ENCODE measurements around the gene PSTK. TPM values are rescaled to one million over a fixed set of nuclear protein-coding genes. Genes with fewer than 3 reads are reported as not detected.
A peak's percentile ranks its signal among the peaks of the same experiment; 100 is the strongest.

The PSTK gene
- polyA plus RNA-seq, 4 donors, result 1.4 to 6.1 (median 2.9) TPM

GRCh38 chr10:123019941-123020703 is 39.9 kb downstream of the PSTK start:
- Histone ChIP-seq H3K27me3 (ENCODE audit: control insufficient read depth in 3 of 3, insufficient read depth in 3 of 3, low read length in 3 of 3) (no peaks in the 10 kb centered on the region), H3K9me3 (ENCODE audit: control insufficient read depth in 2 of 2, insufficient read depth in 1 of 2, low read depth in 1 of 2, low read length in 1 of 2) (no peaks in the 10 kb centered on the region), H3K36me3 (ENCODE audit: control insufficient read depth in 3 of 3, insufficient read depth in 2 of 3, low read depth in 1 of 3, low read length in 3 of 3) (no peaks in the 10 kb centered on the region), H3K4me3 (ENCODE audit: low read depth in 1 of 3, low read length in 3 of 3) (no peak overlapping the region), H3K27ac (ENCODE audit: low read depth in 1 of 3, low read length in 2 of 3) (no peak overlapping the region), H3K4me1 (ENCODE audit: control insufficient read depth in 3 of 3, insufficient read depth in 2 of 3, low read depth in 1 of 3, low read length in 2 of 3) (no peaks in the 10 kb centered on the region)
- FAIRE-seq (no peak), DNase-seq (no peak)
- WGBS, 3 donors, result 74 to 92% (median 86%) methylated on average over 1 of the region's 1 CpG

- 54 to 70% (median 64%) methylated on average over 3 of the region's 3 CpGs for WGBS, 3 donors
- no peak overlapping the region for H3K4me3 ChIP-seq (ENCODE audit: low read depth in 1 of 3, low read length in 3 of 3)
- H3K9me3 ChIP-seq (ENCODE audit: control insufficient read depth in 2 of 2, insufficient read depth in 1 of 2, low read depth in 1 of 2, low read length in 1 of 2), result no peaks in the 10 kb centered on the region
- no peaks in the 10 kb centered on the region for H3K36me3 ChIP-seq (ENCODE audit: control insufficient read depth in 3 of 3, insufficient read depth in 2 of 3, low read depth in 1 of 3, low read length in 3 of 3)
- no peaks in the 10 kb centered on the region for H3K4me1 ChIP-seq (ENCODE audit: control insufficient read depth in 3 of 3, insufficient read depth in 2 of 3, low read depth in 1 of 3, low read length in 2 of 3)
- H3K27me3 ChIP-seq (ENCODE audit: control insufficient read depth in 3 of 3, insufficient read depth in 3 of 3, low read length in 3 of 3), result no peaks in the 10 kb centered on the region
- FAIRE-seq (no peak), DNase-seq (peak; percentile 3 to 8)
- no peak overlapping the region for H3K27ac ChIP-seq (ENCODE audit: low read depth in 1 of 3, low read length in 2 of 3)
Observed at GRCh38 chr10:123021517-123021916, 41.3 kb downstream of the PSTK start.

DNA sequence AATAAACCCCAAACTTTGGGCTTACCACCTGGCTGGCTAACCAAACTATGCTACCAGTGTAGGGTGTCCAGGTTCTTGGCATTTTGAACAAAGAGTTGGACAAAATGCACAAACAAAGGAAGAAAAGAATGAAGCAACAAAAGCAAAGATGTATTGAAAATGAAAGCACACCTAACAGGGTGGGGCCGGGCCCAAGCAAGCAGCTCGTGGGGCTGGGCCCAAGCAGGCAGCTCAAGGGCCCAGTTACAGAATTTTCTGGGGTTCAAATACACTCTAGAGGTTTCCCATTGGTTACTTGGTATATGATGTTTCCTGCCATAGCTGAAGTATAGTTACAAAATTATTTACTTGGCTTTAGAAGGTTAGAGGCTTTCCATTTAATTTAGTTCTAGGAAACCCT is 44.3 kb downstream of the PSTK start:
- FAIRE-seq (no peak), DNase-seq (no peak)
- H3K27me3 ChIP-seq (ENCODE audit: control insufficient read depth in 3 of 3, insufficient read depth in 3 of 3, low read length in 3 of 3), result no peaks in the 10 kb centered on the region
- WGBS, 3 donors, result 36 to 62% (median 62%) methylated on average over 2 of the region's 2 CpGs
- H3K9me3 ChIP-seq (ENCODE audit: control insufficient read depth in 2 of 2, insufficient read depth in 1 of 2, low read depth in 1 of 2, low read length in 1 of 2), result no peaks in the 10 kb centered on the region
- H3K4me3 ChIP-seq (ENCODE audit: low read depth in 1 of 3, low read length in 3 of 3), result no peak overlapping the region
- H3K4me1 ChIP-seq (ENCODE audit: control insufficient read depth in 3 of 3, insufficient read depth in 2 of 3, low read depth in 1 of 3, low read length in 2 of 3), result no peaks in the 10 kb centered on the region
- no peaks in the 10 kb centered on the region for H3K36me3 ChIP-seq (ENCODE audit: control insufficient read depth in 3 of 3, insufficient read depth in 2 of 3, low read depth in 1 of 3, low read length in 3 of 3)
- no peak overlapping the region for H3K27ac ChIP-seq (ENCODE audit: low read depth in 1 of 3, low read length in 2 of 3)

GRCh38 chr10:123026302-123026701 is 46.1 kb downstream of the PSTK start:
- no peaks in the 10 kb centered on the region for H3K27me3 ChIP-seq (ENCODE audit: control insufficient read depth in 3 of 3, insufficient read depth in 3 of 3, low read length in 3 of 3)
- 49 to 64% (median 61%) methylated on average over 1 of the region's 1 CpG for WGBS, 3 donors
- DNase-seq, result no peak
- no peak for FAIRE-seq
- no peaks in the 10 kb centered on the region for H3K36me3 ChIP-seq (ENCODE audit: control insufficient read depth in 3 of 3, insufficient read depth in 2 of 3, low read depth in 1 of 3, low read length in 3 of 3)
- H3K4me3 ChIP-seq (ENCODE audit: low read depth in 1 of 3, low read length in 3 of 3), result no peak overlapping the region
- no peaks in the 10 kb centered on the region for H3K9me3 ChIP-seq (ENCODE audit: control insufficient read depth in 2 of 2, insufficient read depth in 1 of 2, low read depth in 1 of 2, low read length in 1 of 2)
- H3K4me1 ChIP-seq (ENCODE audit: control insufficient read depth in 3 of 3, insufficient read depth in 2 of 3, low read depth in 1 of 3, low read length in 2 of 3), result no peaks in the 10 kb centered on the region
- no peak overlapping the region for H3K27ac ChIP-seq (ENCODE audit: low read depth in 1 of 3, low read length in 2 of 3)

DNA sequence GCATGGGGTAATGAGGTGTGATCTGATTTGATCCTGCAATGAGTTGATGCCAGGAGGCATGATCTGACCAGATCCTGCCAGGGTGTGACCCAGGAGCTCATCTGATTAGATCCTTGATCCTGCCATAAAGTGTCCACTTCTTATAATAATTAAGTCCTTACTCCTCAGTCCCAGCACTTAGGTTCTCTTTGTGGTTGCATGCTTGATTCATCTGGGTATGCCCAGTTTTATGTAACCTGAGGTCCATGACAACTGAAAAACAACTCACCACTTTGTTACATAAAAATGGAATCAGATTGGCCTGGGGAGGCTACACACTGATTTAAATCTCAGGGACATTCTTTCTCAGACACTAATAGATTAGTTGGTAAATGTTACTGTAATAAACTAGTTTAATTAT is 47.7 kb downstream of the PSTK start:
- no peak overlapping the region for H3K4me3 ChIP-seq (ENCODE audit: low read depth in 1 of 3, low read length in 3 of 3)
- no peak overlapping the region for H3K27ac ChIP-seq (ENCODE audit: low read depth in 1 of 3, low read length in 2 of 3)
- no peaks in the 10 kb centered on the region for H3K9me3 ChIP-seq (ENCODE audit: control insufficient read depth in 2 of 2, insufficient read depth in 1 of 2, low read depth in 1 of 2, low read length in 1 of 2)
- no peaks in the 10 kb centered on the region for H3K27me3 ChIP-seq (ENCODE audit: control insufficient read depth in 3 of 3, insufficient read depth in 3 of 3, low read length in 3 of 3)
- no peaks in the 10 kb centered on the region for H3K4me1 ChIP-seq (ENCODE audit: control insufficient read depth in 3 of 3, insufficient read depth in 2 of 3, low read depth in 1 of 3, low read length in 2 of 3)
- DNase-seq (no peak), FAIRE-seq (no peak)
- H3K36me3 ChIP-seq (ENCODE audit: control insufficient read depth in 3 of 3, insufficient read depth in 2 of 3, low read depth in 1 of 3, low read length in 3 of 3), result no peaks in the 10 kb centered on the region

DNA sequence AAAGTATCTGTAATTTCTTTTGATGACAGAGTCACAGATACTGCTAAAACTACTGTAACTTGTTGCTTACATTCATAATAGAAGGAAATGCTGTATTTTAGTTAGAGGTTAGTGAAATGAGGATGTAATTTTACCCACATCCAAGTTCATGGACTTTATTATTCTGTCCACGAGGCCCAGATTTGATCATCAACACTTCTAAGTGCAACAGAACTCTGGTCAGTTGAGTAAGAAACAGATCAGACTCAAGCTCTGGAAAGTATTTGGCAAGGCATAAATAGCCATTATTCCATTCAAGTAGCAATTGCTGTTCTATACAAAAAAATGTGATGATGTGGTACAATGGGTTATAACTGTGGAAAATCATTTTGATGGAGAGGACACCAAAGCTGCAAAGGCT is 50.9 kb downstream of the PSTK start:
- FAIRE-seq, result no peak
- Histone ChIP-seq H3K4me3 (ENCODE audit: low read depth in 1 of 3, low read length in 3 of 3) (no peak overlapping the region), H3K9me3 (ENCODE audit: control insufficient read depth in 2 of 2, insufficient read depth in 1 of 2, low read depth in 1 of 2, low read length in 1 of 2) (no peaks in the 10 kb centered on the region), H3K27ac (ENCODE audit: low read depth in 1 of 3, low read length in 2 of 3) (no peak overlapping the region), H3K36me3 (ENCODE audit: control insufficient read depth in 3 of 3, insufficient read depth in 2 of 3, low read depth in 1 of 3, low read length in 3 of 3) (peaks cover 0 to 3% (median 0%) of the 10 kb centered on the region in 3 donors), H3K27me3 (ENCODE audit: control insufficient read depth in 3 of 3, insufficient read depth in 3 of 3, low read length in 3 of 3) (no peaks in the 10 kb centered on the region), H3K4me1 (ENCODE audit: control insufficient read depth in 3 of 3, insufficient read depth in 2 of 3, low read depth in 1 of 3, low read length in 2 of 3) (no peaks in the 10 kb centered on the region)
- 85 to 97% (median 87%) methylated on average over 1 of the region's 1 CpG for WGBS, 3 donors
- DNase-seq, result no peak

DNA sequence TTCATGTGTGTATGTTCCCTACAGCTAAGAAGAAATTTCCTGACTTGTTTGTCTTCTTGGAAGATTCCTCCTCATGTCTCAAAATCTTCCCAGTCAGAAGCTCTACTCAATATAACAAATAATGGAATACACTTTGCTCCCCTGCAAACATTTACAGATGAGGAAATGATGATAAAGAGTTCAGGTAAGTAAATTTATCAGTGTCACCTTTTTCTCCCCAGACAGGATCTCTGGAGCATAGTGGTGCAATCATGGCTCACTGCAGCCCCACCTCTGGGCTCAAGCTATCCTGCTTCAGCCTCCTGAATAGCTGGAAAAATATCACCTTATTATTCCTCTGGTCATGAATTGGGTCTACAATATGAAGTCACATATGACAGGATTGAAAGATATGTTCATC is 54.1 kb downstream of the PSTK start:
- peaks cover 0 to 7% (median 5%) of the 10 kb centered on the region in 3 donors for H3K36me3 ChIP-seq (ENCODE audit: control insufficient read depth in 3 of 3, insufficient read depth in 2 of 3, low read depth in 1 of 3, low read length in 3 of 3)
- peak in 1 of 2 donors; percentile 8 for DNase-seq
- no peak overlapping the region for H3K4me3 ChIP-seq (ENCODE audit: low read depth in 1 of 3, low read length in 3 of 3)

DNA sequence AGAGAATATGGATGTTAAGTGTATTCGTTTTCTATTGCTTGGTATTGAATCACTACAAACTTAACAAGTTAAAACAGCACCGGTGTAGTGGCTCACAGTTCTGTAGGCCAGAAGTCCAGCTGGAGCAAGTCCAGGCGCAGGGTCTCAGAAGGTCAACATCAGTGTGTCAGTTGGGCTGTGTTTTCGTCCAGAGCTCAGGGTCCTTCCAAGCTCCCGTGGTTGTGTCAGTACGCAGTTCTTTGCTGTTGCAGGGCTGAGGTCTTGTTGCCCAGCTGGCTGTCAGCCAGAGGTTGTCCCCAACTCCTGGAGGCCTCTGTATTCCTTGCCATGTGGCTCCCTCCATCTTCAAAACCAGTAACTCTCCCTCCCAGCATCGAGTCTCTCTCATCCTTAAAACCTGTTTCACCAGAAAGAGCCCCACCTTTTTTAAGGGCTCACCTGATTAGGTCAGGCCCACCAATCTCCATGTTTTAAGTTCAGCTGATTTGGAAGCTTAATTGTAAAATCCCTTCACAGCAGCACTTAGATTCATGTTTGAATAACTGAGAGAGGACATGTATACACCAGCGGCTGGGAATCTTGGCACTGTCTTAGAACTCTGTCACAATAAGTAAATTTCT is 55.4 kb downstream of the PSTK start:
- 85 to 87% (median 87%) methylated on average over 8 of the region's 8 CpGs for WGBS, 3 donors
- FAIRE-seq, result no peak

More for the DNA sequence above, 54.1 kb downstream of the PSTK start:
- Histone ChIP-seq H3K9me3 (ENCODE audit: control insufficient read depth in 2 of 2, insufficient read depth in 1 of 2, low read depth in 1 of 2, low read length in 1 of 2) (no peaks in the 10 kb centered on the region), H3K4me1 (ENCODE audit: control insufficient read depth in 3 of 3, insufficient read depth in 2 of 3, low read depth in 1 of 3, low read length in 2 of 3) (no peaks in the 10 kb centered on the region), H3K27ac (ENCODE audit: low read depth in 1 of 3, low read length in 2 of 3) (no peak overlapping the region), H3K27me3 (ENCODE audit: control insufficient read depth in 3 of 3, insufficient read depth in 3 of 3, low read length in 3 of 3) (no peaks in the 10 kb centered on the region)
- no peak for FAIRE-seq

More for the DNA sequence above, 55.4 kb downstream of the PSTK start:
- Histone ChIP-seq H3K9me3 (ENCODE audit: control insufficient read depth in 2 of 2, insufficient read depth in 1 of 2, low read depth in 1 of 2, low read length in 1 of 2) (no peaks in the 10 kb centered on the region), H3K27ac (ENCODE audit: low read depth in 1 of 3, low read length in 2 of 3) (no peak overlapping the region), H3K4me3 (ENCODE audit: low read depth in 1 of 3, low read length in 3 of 3) (no peak overlapping the region), H3K27me3 (ENCODE audit: control insufficient read depth in 3 of 3, insufficient read depth in 3 of 3, low read length in 3 of 3) (no peaks in the 10 kb centered on the region), H3K4me1 (ENCODE audit: control insufficient read depth in 3 of 3, insufficient read depth in 2 of 3, low read depth in 1 of 3, low read length in 2 of 3) (no peaks in the 10 kb centered on the region), H3K36me3 (ENCODE audit: control insufficient read depth in 3 of 3, insufficient read depth in 2 of 3, low read depth in 1 of 3, low read length in 3 of 3) (peaks cover 0 to 7% (median 5%) of the 10 kb centered on the region in 3 donors)
- DNase-seq, result no peak

All from small intestine (tissue), 7 donors.